IMR-90 (cell line): Measurements from ENCODE around the gene YTHDF2. TPM values are rescaled to one million over a fixed set of nuclear protein-coding genes. Genes with fewer than 3 reads are reported as not detected.
"Not testable (repeated sequence)": the region's sequence is repeated elsewhere in the genome, so short reads cannot be mapped to it uniquely, and the experiment has no call there.

Experiments
- ATAC-seq: fragments of 200-7000 bp; cut with Tn5 transposase; 2 replicates; pipeline ENCODE4 v1.9.1; 2020; ENCODE audit warnings: low read depth, mild to moderate bottlenecking, moderate library complexity
- BruUV-seq: library from RNA; stranded (reverse); fragments of 400-500 nt; replicated peaks from 2 replicates; lab custom pipeline; 2021; lab: Mats Ljungman, UMichigan
- CTCF ChIA-PET: fragments of 300-600 bp; formaldehyde crosslinking; extraction: SDS; loops from one replicate; lab custom pipeline; 2021; ENCODE audit warnings: antibody characterized with exemption; lab: Yijun Ruan, JAX
- POLR2A ChIA-PET: fragments of 300-600 bp; sonication (Branson Sonifier 250); formaldehyde crosslinking; loops from one replicate; lab custom pipeline; 2022; ENCODE audit warnings: antibody characterized with exemption; ENCODE audit not compliant: unreplicated experiment; lab: Charles Lee
- DNase-seq: peaks from one replicate; pipeline ENCODE4 v3.0.0; 2013
- H2AFZ ChIP-seq: replicated peaks from 2 replicates; pipeline ENCODE3; 2013; ENCODE audit warnings: low read length, mild to moderate bottlenecking; ENCODE audit not compliant: poor library complexity
- H2AK5ac ChIP-seq: 2 replicates; pipeline ENCODE4 v1.6.1; 2013; ENCODE audit warnings: low read depth, low read length, inconsistent platforms
- H2AK9ac ChIP-seq: replicated peaks from 2 replicates; pipeline ENCODE3; 2013; ENCODE audit warnings: mild to moderate bottlenecking, low read depth, low read length, moderate library complexity; ENCODE audit not compliant: poor library complexity
- H2BK120ac ChIP-seq: 2 replicates; pipeline ENCODE4 v1.6.1; 2013; ENCODE audit warnings: low read depth, low read length, inconsistent platforms
- H2BK15ac ChIP-seq: 3 replicates; pipeline ENCODE4 v1.6.1; 2013; ENCODE audit warnings: low read depth, low read length, inconsistent platforms
- H2BK20ac ChIP-seq: 2 replicates; pipeline ENCODE4 v1.6.1; 2013; ENCODE audit warnings: low read depth, mild to moderate bottlenecking, inconsistent platforms, low read length, moderate library complexity
- H2BK5ac ChIP-seq: 2 replicates; pipeline ENCODE4 v1.6.1; 2013; ENCODE audit warnings: mild to moderate bottlenecking, low read depth, low read length, inconsistent platforms; ENCODE audit not compliant: poor library complexity, severe bottlenecking
- H3K14ac ChIP-seq: replicated peaks from 2 replicates; pipeline ENCODE4 v1.6.1; 2013; ENCODE audit warnings: low read depth, low read length, inconsistent platforms
- H3K18ac ChIP-seq: 2 replicates; pipeline ENCODE4 v1.6.1; 2013; ENCODE audit warnings: low read depth, low read length, control low read depth
- H3K23ac ChIP-seq: 2 replicates; pipeline ENCODE4 v1.6.1; 2013; ENCODE audit warnings: low read depth, low read length, inconsistent platforms
- H3K27ac ChIP-seq: 2 replicates; pipeline ENCODE4 v1.5.1; 2013; ENCODE audit warnings: mild to moderate bottlenecking, control low read depth, low read length; ENCODE audit not compliant: insufficient read depth
- H3K27me3 ChIP-seq: 2 replicates; pipeline ENCODE4 v1.6.1; 2013; ENCODE audit warnings: low read length; ENCODE audit not compliant: control insufficient read depth, insufficient read depth
- H3K36me3 ChIP-seq: 2 replicates; pipeline ENCODE4 v1.6.1; 2013; ENCODE audit warnings: low read length, mixed read lengths; ENCODE audit not compliant: control insufficient read depth, insufficient read depth
- H3K4ac ChIP-seq: 2 replicates; pipeline ENCODE4 v1.6.1; 2013; ENCODE audit warnings: low read depth, low read length, inconsistent platforms
- H3K4me1 ChIP-seq: 2 replicates; pipeline ENCODE4 v1.6.1; 2013; ENCODE audit warnings: low read length, mixed read lengths; ENCODE audit not compliant: control insufficient read depth, insufficient read depth
- H3K4me2 ChIP-seq: 2 replicates; pipeline ENCODE4 v1.6.1; 2013; ENCODE audit warnings: low read depth, mild to moderate bottlenecking, control low read depth, low read length, moderate library complexity
- H3K4me3 ChIP-seq: 2 replicates; pipeline ENCODE4 v1.5.1; 2013; ENCODE audit warnings: low read depth, mild to moderate bottlenecking, control low read depth, low read length, moderate library complexity; ENCODE audit not compliant: insufficient read depth
- H3K56ac ChIP-seq: 2 replicates; pipeline ENCODE4 v1.6.1; 2013; ENCODE audit warnings: low read length, inconsistent platforms; ENCODE audit not compliant: insufficient read depth; ENCODE audit errors: extremely low read depth
- H3K79me1 ChIP-seq, 2 experiments: 2 replicates each; pipeline ENCODE4 v1.6.1; 2013; ENCODE audit warnings: low read length in 2 of 2, inconsistent platforms in 1 of 2, low read depth in 1 of 2
- H3K9ac ChIP-seq: 2 replicates; pipeline ENCODE4 v1.6.1; 2013; ENCODE audit warnings: low read depth, low read length, control low read depth
- H3K9me1 ChIP-seq: 2 replicates; pipeline ENCODE4 v1.6.1; 2013; ENCODE audit warnings: low read length, inconsistent platforms; ENCODE audit not compliant: insufficient read depth
- H3K9me3 ChIP-seq: 2 replicates; pipeline ENCODE4 v1.6.1; 2013; ENCODE audit warnings: low read length; ENCODE audit not compliant: control insufficient read depth, insufficient read depth
- H4K20me1 ChIP-seq: 2 replicates; pipeline ENCODE4 v1.6.1; 2013; ENCODE audit warnings: low read length, inconsistent platforms; ENCODE audit not compliant: insufficient read depth
- H4K5ac ChIP-seq: 2 replicates; pipeline ENCODE4 v1.6.1; 2013; ENCODE audit warnings: mild to moderate bottlenecking, low read depth, low read length, control low read depth
- H4K8ac ChIP-seq, 2 experiments: 2 replicates each; pipeline ENCODE4 v1.6.1; 2013; ENCODE audit warnings: low read depth in 2 of 2, low read length in 2 of 2, control low read depth in 1 of 2, inconsistent platforms in 1 of 2
- H4K91ac ChIP-seq: 2 replicates; pipeline ENCODE4 v1.6.1; 2013; ENCODE audit warnings: low read depth, low read length, inconsistent platforms; ENCODE audit not compliant: insufficient read depth
- ELK1 ChIP-seq: fragments of 150-350 bp; IDR thresholded peaks from 2 replicates; pipeline ENCODE4 v1.6.1; 2016; ENCODE audit warnings: low read depth, mild to moderate bottlenecking, low read length, moderate library complexity, borderline replicate concordance
- POLR2A ChIP-seq: IDR thresholded peaks from 2 replicates; pipeline ENCODE4 v1.6.1; 2012; ENCODE audit warnings: mild to moderate bottlenecking, low read depth, low read length
- RAD21 ChIP-seq: IDR thresholded peaks from 2 replicates; pipeline ENCODE4 v1.6.1; 2012; ENCODE audit warnings: low read length, improper control_type of control experiment
- SMC3 ChIP-seq: fragments of 150-350 bp; IDR thresholded peaks from 2 replicates; pipeline ENCODE4 v1.6.1; 2016; ENCODE audit warnings: low read depth, mild to moderate bottlenecking, antibody characterized with exemption, low read length, moderate library complexity
- WGBS, 2 experiments: methylation state at CpG; one replicate each; pipeline versions ENCODE4 v1.1.5 to v1.1.7; 2013; ENCODE audit warnings: missing lambda C conversion rate in 2 of 2; ENCODE audit not compliant: insufficient read length in 1 of 2; ENCODE audit errors: extremely low coverage in 2 of 2; 5-methylcytosine and 5-hydroxymethylcytosine counted together
- dilution Hi-C: fragments of 300-500 bp; cut with HindIII; formaldehyde crosslinking; loops from one replicate; pipeline ENCODE4 v1.14.3; 2018; ENCODE audit warnings: low sequenced_read_pairs; ENCODE audit not compliant: unreplicated experiment
- in situ Hi-C: fragments of 300-500 bp; cut with MboI; formaldehyde crosslinking; loops from 3 replicates; pipeline ENCODE4 v1.14.3; 2019; ENCODE audit warnings: low sequenced_read_pairs, inconsistent platforms, mixed read lengths
- intact Hi-C: fragments of 100-400 bp; cut with micrococcal nuclease; formaldehyde crosslinking; loops from 2 replicates; pipeline ENCODE4 v1.10.0; 2022
- polyA plus RNA-seq, 3 experiments: library from polyadenylated mRNA; depleted of rRNA; stranded (reverse); fragments of >200 nt; gene quantifications; 2 replicates each; pipeline ENCODE4 v1.2.3, GENCODE V29; 2012; ENCODE audit warnings: low replicate concordance in 1 of 3
- total RNA-seq: library from RNA; depleted of rRNA; stranded (reverse); fragments of >200 nt; gene quantifications from 2 replicates; pipeline ENCODE4 v1.2.3, GENCODE V29; 2012
- TF ChIP-seq, protein P1 (sequence below): conservative IDR thresholded peaks from 2 replicates; pipeline ENCODE4 v1.5.1; 2012; ENCODE audit warnings: mild to moderate bottlenecking, low read depth, low read length, improper control_type of control experiment

YTHDF2 gene
- total and polyA plus RNA-seq, 2 of the 4 experiments (the other 2 are of a cell fraction): 50.0 to 94.3 TPM

DNA sequence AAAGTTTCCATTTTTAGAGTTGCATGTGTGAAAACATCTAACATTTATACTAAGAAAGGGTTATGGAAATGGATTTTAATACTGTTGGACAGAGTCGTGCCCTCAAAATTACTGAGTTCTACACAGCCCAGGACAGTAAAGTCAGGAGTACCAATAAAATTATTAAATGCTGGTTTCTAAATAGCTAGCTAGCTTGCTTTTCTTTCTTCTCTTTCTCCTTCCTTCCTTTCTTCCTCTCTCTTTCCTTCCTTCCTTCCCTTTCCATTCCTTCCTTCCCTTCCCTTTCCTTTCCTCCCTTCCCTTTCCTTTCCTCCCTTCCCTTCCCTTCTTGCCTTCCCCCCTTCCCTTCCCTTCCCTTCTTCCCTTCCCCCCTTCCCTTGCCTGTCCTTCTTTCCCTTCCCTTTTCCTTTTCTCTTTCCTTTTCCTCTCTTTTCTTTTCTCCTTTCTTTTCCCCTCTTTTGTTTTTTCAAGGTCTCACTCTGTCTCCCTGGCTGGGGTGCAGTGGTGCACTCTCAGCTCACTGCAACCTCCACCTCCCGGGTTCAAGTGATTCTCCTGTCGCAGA is 33.9 kb downstream of the YTHDF2 start:
- dilution Hi-C loops (no loop called here), intact Hi-C loops (no loop called here), in situ Hi-C loops (no loop called here)
- no peak overlapping the region for H2AK5ac ChIP-seq
- H2AK9ac ChIP-seq: no peak overlapping the region
- no peak overlapping the region for H3K4me3 ChIP-seq
- TF ChIP-seq SMC3 (no peak), RAD21 (no peak), ELK1 (no peak), POLR2A (no peak)
- TF ChIP-seq, protein P1, sequence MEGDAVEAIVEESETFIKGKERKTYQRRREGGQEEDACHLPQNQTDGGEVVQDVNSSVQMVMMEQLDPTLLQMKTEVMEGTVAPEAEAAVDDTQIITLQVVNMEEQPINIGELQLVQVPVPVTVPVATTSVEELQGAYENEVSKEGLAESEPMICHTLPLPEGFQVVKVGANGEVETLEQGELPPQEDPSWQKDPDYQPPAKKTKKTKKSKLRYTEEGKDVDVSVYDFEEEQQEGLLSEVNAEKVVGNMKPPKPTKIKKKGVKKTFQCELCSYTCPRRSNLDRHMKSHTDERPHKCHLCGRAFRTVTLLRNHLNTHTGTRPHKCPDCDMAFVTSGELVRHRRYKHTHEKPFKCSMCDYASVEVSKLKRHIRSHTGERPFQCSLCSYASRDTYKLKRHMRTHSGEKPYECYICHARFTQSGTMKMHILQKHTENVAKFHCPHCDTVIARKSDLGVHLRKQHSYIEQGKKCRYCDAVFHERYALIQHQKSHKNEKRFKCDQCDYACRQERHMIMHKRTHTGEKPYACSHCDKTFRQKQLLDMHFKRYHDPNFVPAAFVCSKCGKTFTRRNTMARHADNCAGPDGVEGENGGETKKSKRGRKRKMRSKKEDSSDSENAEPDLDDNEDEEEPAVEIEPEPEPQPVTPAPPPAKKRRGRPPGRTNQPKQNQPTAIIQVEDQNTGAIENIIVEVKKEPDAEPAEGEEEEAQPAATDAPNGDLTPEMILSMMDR: no peak
- no peaks in the 10 kb centered on the region for H3K27me3 ChIP-seq
- H4K8ac ChIP-seq: no peak overlapping the region
- no peaks in the 10 kb centered on the region for H3K9me3 ChIP-seq
- H3K9me1 ChIP-seq: peaks cover 5% of the 10 kb centered on the region; the same call in 1 of the 2 replicates
- no peak overlapping the region for H2BK120ac ChIP-seq
- H3K36me3 ChIP-seq: peaks cover 24% of the 10 kb centered on the region
- no peak for ATAC-seq
- peaks cover 36% of the 10 kb centered on the region for H4K20me1 ChIP-seq
- H2AFZ ChIP-seq: no peak overlapping the region
- H3K14ac ChIP-seq: no peak overlapping the region
- BruUV-seq: no TSS peak
- peaks cover 2% of the 10 kb centered on the region; the same call in 1 of the 2 replicates for H3K4me1 ChIP-seq
- CTCF ChIA-PET: no interaction called here
- H3K9ac ChIP-seq: no peak overlapping the region
- POLR2A ChIA-PET: no interaction called here
- H3K4ac ChIP-seq: no peak overlapping the region
- peaks cover 14 to 57% of the 10 kb centered on the region in 2 experiments for H3K79me1 ChIP-seq
- H4K91ac ChIP-seq: no peak overlapping the region
- H3K18ac ChIP-seq: no peak overlapping the region
- H3K56ac ChIP-seq: no peak overlapping the region
- no peak overlapping the region for H3K4me2 ChIP-seq
- DNase-seq: no peak
- no peak overlapping the region for H2BK5ac ChIP-seq
- no CpG with 5 or more reads among the region's 3 CpGs for WGBS, 2 experiments
- H2BK15ac ChIP-seq: no peak overlapping the region
- H2BK20ac ChIP-seq: no peak overlapping the region
- no peak overlapping the region for H4K5ac ChIP-seq
- H3K23ac ChIP-seq: no peak overlapping the region
- H3K27ac ChIP-seq: no peak overlapping the region

DNA sequence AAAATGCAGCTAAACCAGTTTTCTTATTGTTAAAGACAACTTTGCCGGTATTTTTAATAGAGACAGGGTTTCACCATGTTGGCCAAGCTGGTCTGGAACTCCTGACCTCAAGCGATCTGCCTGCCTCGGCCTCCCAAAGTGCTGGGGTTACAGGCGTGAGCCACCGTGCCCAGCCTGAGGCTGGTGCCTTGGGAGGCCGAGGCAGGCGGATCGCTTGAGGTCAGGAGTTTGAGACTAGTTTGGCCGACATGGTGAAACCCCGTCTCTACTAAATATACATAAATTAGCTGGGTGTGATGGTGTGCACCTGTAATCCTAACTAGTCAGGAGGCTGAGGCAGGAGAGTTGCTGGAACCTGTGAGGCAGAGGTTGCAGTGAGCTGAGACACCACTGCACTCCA is 35.2 kb downstream of the YTHDF2 start:
- Histone ChIP-seq H4K20me1 (peaks cover 23% of the 10 kb centered on the region), H3K79me1 (peaks cover 13 to 46% of the 10 kb centered on the region in 2 experiments), H3K36me3 (peaks cover 20% of the 10 kb centered on the region)
- H3K9me1 ChIP-seq, H3K9ac ChIP-seq, H3K23ac ChIP-seq, BruUV-seq, in situ Hi-C loops, H2BK120ac ChIP-seq, H2AFZ ChIP-seq, H3K4me1 ChIP-seq, H3K14ac ChIP-seq, H4K8ac ChIP-seq, H4K91ac ChIP-seq, H3K4ac ChIP-seq, dilution Hi-C loops, H3K56ac ChIP-seq, H3K4me2 ChIP-seq, DNase-seq, ATAC-seq, H3K27me3 ChIP-seq, H2BK20ac ChIP-seq, H3K4me3 ChIP-seq, CTCF ChIA-PET, H2AK5ac ChIP-seq, intact Hi-C loops, H2BK15ac ChIP-seq, H2BK5ac ChIP-seq, H3K27ac ChIP-seq, H2AK9ac ChIP-seq, H3K9me3 ChIP-seq, POLR2A ChIA-PET, H4K5ac ChIP-seq, H3K18ac ChIP-seq: not testable (repeated sequence)
- WGBS, 2 experiments: 92% methylated on average over 2 of the region's 10 CpGs; no CpG with 5 or more reads in 1 of the 2 experiments
